ENCODE results near the gene SLC43A1. TPM values are rescaled to one million over a fixed set of nuclear protein-coding genes. Genes with fewer than 3 reads are reported as not detected.
A peak's percentile ranks its signal among the peaks of the same experiment; 100 is the strongest.

SLC43A1 gene
- total and polyA plus RNA-seq, 2 experiments from 2014 or later, result 19.6 to 49.7 TPM

- Mint-ChIP-seq H3K36me3 (ENCODE audit: low read depth) (peaks cover 64% of the 10 kb centered on the region), H3K4me3 (no peak overlapping the region)
These were observed 40.5 kb upstream of the SLC43A1 start for GRCh38 chr11:57556041-57556440.

More at GRCh38 chr11:57556041-57556440, 40.5 kb upstream of the SLC43A1 start:
- no peak for ATAC-seq
- Histone ChIP-seq H3K4me1 (ENCODE audit: insufficient read depth) (no peaks in the 10 kb centered on the region), H4K20me1 (replicated peaks; ENCODE audit: insufficient read depth) (no peaks in the 10 kb centered on the region), H3K79me2 (replicated peaks; ENCODE audit: insufficient read depth) (no peaks in the 10 kb centered on the region), H3F3A (replicated peaks; ENCODE audit: low read depth) (no peaks in the 10 kb centered on the region), H3K9me2 (ENCODE audit: insufficient read depth) (no peaks in the 10 kb centered on the region), H3K36me3 (ENCODE audit: insufficient read depth) (no peaks in the 10 kb centered on the region; the same call in 1 of the 2 replicates), H3K27me3 (ENCODE audit: insufficient read depth) (no peaks in the 10 kb centered on the region), H3K4me2 (no peak overlapping the region), H2AFZ (no peak overlapping the region), H3K27ac (ENCODE audit: low read depth) (0 out of 2 replicates have a peak overlapping the region, but pooled peaks have one; percentile 50), H3K4me3 (no peak overlapping the region)
- DNase-seq (ENCODE audit: low spot score), result no peak
- H3K27ac Mint-ChIP-seq, result no peak overlapping the region
- no peaks in the 10 kb centered on the region for H3K9me3 Mint-ChIP-seq
- H3K4me1 Mint-ChIP-seq, result peaks cover 11% of the 10 kb centered on the region
- TF ChIP-seq EZH2phosphoT487 (IDR thresholded peaks at IDR 0.05; ENCODE audit: unreplicated experiment), result no peak
- no peak for TF ChIP-seq ZNF331 (CRISPR knock-in tag; IDR thresholded peaks at IDR 0.05; ENCODE audit: low read depth)
- TF ChIP-seq EZH2 (IDR thresholded peaks at IDR 0.05; ENCODE audit: low read depth, unreplicated experiment), result no peak
- TF ChIP-seq CTCF (conservative IDR thresholded peaks at IDR 0.05; ENCODE audit: low read depth in 2 of 2), result no peak
- TF ChIP-seq NANOG (IDR thresholded peaks at IDR 0.05; ENCODE audit: borderline replicate concordance), result no peak
- TF ChIP-seq POLR2AphosphoS5 (IDR thresholded peaks at IDR 0.05; ENCODE audit: low read depth), result no peak
- no peak for TF ChIP-seq JUNB (IDR thresholded peaks at IDR 0.05; ENCODE audit: unreplicated experiment)
- TF ChIP-seq ETS1 (IDR thresholded peaks at IDR 0.05), result no peak
- no peak for TF ChIP-seq REST (IDR thresholded peaks at IDR 0.05; ENCODE audit: unreplicated experiment)
- no peak for TF ChIP-seq ZNF462 (CRISPR knock-in tag; IDR thresholded peaks at IDR 0.05)
- TF ChIP-seq STAT1 (IDR thresholded peaks at IDR 0.05; ENCODE audit: unreplicated experiment), result no peak
- TF ChIP-seq CREB1 (CRISPR knock-in tag; IDR thresholded peaks at IDR 0.05; ENCODE audit: low read depth), result no peak
- peaks cover 2% of the 10 kb centered on the region for H3K27me3 Mint-ChIP-seq (ENCODE audit: insufficient read depth, low read depth, poor library complexity)
